ENCODE measurements around the gene OFD1.

OFD1 gene

GRCh38 chrX:13752646-13753045, 18.1 kb downstream of the OFD1 start:
- Histone ChIP-seq H2BK12ac (ENCODE audit: low read length) (no peak overlapping the region), H4K8ac (ENCODE audit: low read depth, low read length) (no peak overlapping the region), H2BK120ac (ENCODE audit: insufficient read depth, low read length, poor library complexity) (no peak overlapping the region), H3K4me3 (ENCODE audit: low read depth, low read length) (no peak overlapping the region), H2AK5ac (ENCODE audit: low read length) (no peak overlapping the region), H3K27ac (ENCODE audit: low read depth, low read length) (no peak overlapping the region), H3K27me3 (ENCODE audit: insufficient read depth, low read length) (no peaks in the 10 kb centered on the region), H3K4me2 (ENCODE audit: low read length) (no peak overlapping the region), H2BK5ac (ENCODE audit: low read depth, low read length, poor library complexity) (no peak overlapping the region), H3K9ac (ENCODE audit: low read length) (no peak overlapping the region), H3K4me1 (ENCODE audit: control insufficient read depth in 1 of 2, insufficient read depth in 2 of 2, low read length in 2 of 2) (no peaks in the 10 kb centered on the region), H3K9me3 (ENCODE audit: insufficient read depth, low read depth, low read length) (no peaks in the 10 kb centered on the region), H3K79me1 (ENCODE audit: low read length) (no peaks in the 10 kb centered on the region), H3K23ac (ENCODE audit: low read length) (no peak overlapping the region), H3K79me2 (ENCODE audit: control insufficient read depth, insufficient read depth, low read length, poor library complexity) (no peaks in the 10 kb centered on the region), H4K12ac (ENCODE audit: low read depth, low read length) (no peak overlapping the region), H4K91ac (ENCODE audit: low read depth, low read length) (no peak overlapping the region), H3K36me3 (ENCODE audit: control insufficient read depth in 1 of 2, insufficient read depth in 2 of 2, low read length in 2 of 2) (peaks cover 15 to 16% of the 10 kb centered on the region in 2 experiments), H2AFZ (ENCODE audit: insufficient read depth, low read length, poor library complexity) (no peak overlapping the region), H3K14ac (ENCODE audit: low read length) (no peak overlapping the region), H3K4ac (ENCODE audit: low read depth, low read length) (no peak overlapping the region), H3K18ac (ENCODE audit: low read length) (no peak overlapping the region)
- WGBS (ENCODE audit: extremely low coverage, insufficient coverage, insufficient read length), result no CpG with 5 or more reads among the region's 3 CpGs
- DNase-seq, result no peak

GRCh38 chrX:13754765-13755164, 20.2 kb downstream of the OFD1 start:
- Histone ChIP-seq H3K79me2 (ENCODE audit: control insufficient read depth, insufficient read depth, low read length, poor library complexity) (no peaks in the 10 kb centered on the region), H2BK120ac (ENCODE audit: insufficient read depth, low read length, poor library complexity) (no peak overlapping the region), H3K18ac (ENCODE audit: low read length) (no peak overlapping the region), H4K12ac (ENCODE audit: low read depth, low read length) (no peak overlapping the region), H3K4ac (ENCODE audit: low read depth, low read length) (no peak overlapping the region), H3K4me1 (ENCODE audit: control insufficient read depth in 1 of 2, insufficient read depth in 2 of 2, low read length in 2 of 2) (no peaks in the 10 kb centered on the region), H3K4me2 (ENCODE audit: low read length) (no peak overlapping the region), H3K36me3 (ENCODE audit: control insufficient read depth in 1 of 2, insufficient read depth in 2 of 2, low read length in 2 of 2) (peaks cover 14 to 15% of the 10 kb centered on the region in 2 experiments), H3K27ac (ENCODE audit: low read depth, low read length) (no peak overlapping the region), H3K14ac (ENCODE audit: low read length) (no peak overlapping the region), H3K79me1 (ENCODE audit: low read length) (no peaks in the 10 kb centered on the region), H4K8ac (ENCODE audit: low read depth, low read length) (no peak overlapping the region), H2BK5ac (ENCODE audit: low read depth, low read length, poor library complexity) (no peak overlapping the region), H2AFZ (ENCODE audit: insufficient read depth, low read length, poor library complexity) (no peak overlapping the region), H3K4me3 (ENCODE audit: low read depth, low read length) (no peak overlapping the region), H3K9me3 (ENCODE audit: insufficient read depth, low read depth, low read length) (no peaks in the 10 kb centered on the region), H2AK5ac (ENCODE audit: low read length) (no peak overlapping the region), H2BK12ac (ENCODE audit: low read length) (no peak overlapping the region), H3K9ac (ENCODE audit: low read length) (no peak overlapping the region), H3K23ac (ENCODE audit: low read length) (no peak overlapping the region), H4K91ac (ENCODE audit: low read depth, low read length) (no peak overlapping the region), H3K27me3 (ENCODE audit: insufficient read depth, low read length) (no peaks in the 10 kb centered on the region)
- no CpG with 5 or more reads among the region's 1 CpG for WGBS (ENCODE audit: extremely low coverage, insufficient coverage, insufficient read length)
- peak in 1 of 2 donors; percentile 7 for DNase-seq

GRCh38 chrX:13755254-13755653, 20.7 kb downstream of the OFD1 start:
- Histone ChIP-seq H3K36me3 (ENCODE audit: control insufficient read depth in 1 of 2, insufficient read depth in 2 of 2, low read length in 2 of 2) (peaks cover 14 to 18% of the 10 kb centered on the region in 2 experiments), H3K27ac (ENCODE audit: low read depth, low read length) (no peak overlapping the region), H3K18ac (ENCODE audit: low read length) (no peak overlapping the region), H2BK120ac (ENCODE audit: insufficient read depth, low read length, poor library complexity) (no peak overlapping the region), H2AK5ac (ENCODE audit: low read length) (no peak overlapping the region), H3K9me3 (ENCODE audit: insufficient read depth, low read depth, low read length) (no peaks in the 10 kb centered on the region), H3K9ac (ENCODE audit: low read length) (no peak overlapping the region), H3K79me1 (ENCODE audit: low read length) (no peaks in the 10 kb centered on the region), H3K4me1 (ENCODE audit: control insufficient read depth in 1 of 2, insufficient read depth in 2 of 2, low read length in 2 of 2) (no peaks in the 10 kb centered on the region), H3K4me2 (ENCODE audit: low read length) (no peak overlapping the region), H2BK12ac (ENCODE audit: low read length) (no peak overlapping the region), H4K12ac (ENCODE audit: low read depth, low read length) (no peak overlapping the region), H4K8ac (ENCODE audit: low read depth, low read length) (no peak overlapping the region), H2AFZ (ENCODE audit: insufficient read depth, low read length, poor library complexity) (no peak overlapping the region), H3K79me2 (ENCODE audit: control insufficient read depth, insufficient read depth, low read length, poor library complexity) (no peaks in the 10 kb centered on the region), H2BK5ac (ENCODE audit: low read depth, low read length, poor library complexity) (no peak overlapping the region), H3K23ac (ENCODE audit: low read length) (no peak overlapping the region), H3K14ac (ENCODE audit: low read length) (no peak overlapping the region), H4K91ac (ENCODE audit: low read depth, low read length) (no peak overlapping the region), H3K4ac (ENCODE audit: low read depth, low read length) (no peak overlapping the region), H3K27me3 (ENCODE audit: insufficient read depth, low read length) (no peaks in the 10 kb centered on the region), H3K4me3 (ENCODE audit: low read depth, low read length) (no peak overlapping the region)
- WGBS (ENCODE audit: extremely low coverage, insufficient coverage, insufficient read length), result no CpG with 5 or more reads among the region's 1 CpG
- DNase-seq, result no peak

DNA sequence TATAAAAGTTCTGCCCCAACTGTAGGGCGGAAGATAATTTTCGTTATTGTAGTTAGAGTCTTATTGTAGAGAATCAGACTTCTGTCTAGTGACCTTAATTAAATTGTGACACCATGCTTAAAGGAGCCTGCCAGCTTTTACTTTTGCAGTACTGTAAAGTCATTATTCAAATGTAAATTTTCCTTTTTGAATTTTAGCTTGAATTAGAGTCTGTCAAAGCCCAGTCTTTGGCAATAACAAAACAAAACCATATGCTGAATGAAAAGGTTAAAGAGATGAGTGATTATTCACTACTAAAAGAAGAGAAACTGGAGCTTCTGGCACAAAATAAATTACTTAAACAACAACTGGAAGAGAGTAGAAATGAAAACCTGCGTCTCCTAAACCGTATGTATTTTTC, 21.8 kb downstream of the OFD1 start:
- H3K4me1 ChIP-seq (ENCODE audit: control insufficient read depth in 1 of 2, insufficient read depth in 2 of 2, low read length in 2 of 2), result no peaks in the 10 kb centered on the region
- H3K27ac ChIP-seq (ENCODE audit: low read depth, low read length), result no peak overlapping the region
- H3K14ac ChIP-seq (ENCODE audit: low read length), result no peak overlapping the region
- no peak overlapping the region for H4K91ac ChIP-seq (ENCODE audit: low read depth, low read length)
- H2BK120ac ChIP-seq (ENCODE audit: insufficient read depth, low read length, poor library complexity), result no peak overlapping the region
- no peak overlapping the region for H2AK5ac ChIP-seq (ENCODE audit: low read length)
- H2BK5ac ChIP-seq (ENCODE audit: low read depth, low read length, poor library complexity), result no peak overlapping the region
- H3K18ac ChIP-seq (ENCODE audit: low read length), result no peak overlapping the region
- no peak for DNase-seq
- no peak overlapping the region for H3K9ac ChIP-seq (ENCODE audit: low read length)
- WGBS (ENCODE audit: extremely low coverage, insufficient coverage, insufficient read length), result no CpG with 5 or more reads among the region's 4 CpGs
- H3K23ac ChIP-seq (ENCODE audit: low read length), result no peak overlapping the region
- H3K9me3 ChIP-seq (ENCODE audit: insufficient read depth, low read depth, low read length), result no peaks in the 10 kb centered on the region
- H3K27me3 ChIP-seq (ENCODE audit: insufficient read depth, low read length), result no peaks in the 10 kb centered on the region
- no peaks in the 10 kb centered on the region for H3K79me1 ChIP-seq (ENCODE audit: low read length)
- no peak overlapping the region for H3K4me3 ChIP-seq (ENCODE audit: low read depth, low read length)
- no peak overlapping the region for H3K4ac ChIP-seq (ENCODE audit: low read depth, low read length)
- no peaks in the 10 kb centered on the region for H3K79me2 ChIP-seq (ENCODE audit: control insufficient read depth, insufficient read depth, low read length, poor library complexity)
- no peak overlapping the region for H4K12ac ChIP-seq (ENCODE audit: low read depth, low read length)
- H3K4me2 ChIP-seq (ENCODE audit: low read length), result no peak overlapping the region
- H2AFZ ChIP-seq (ENCODE audit: insufficient read depth, low read length, poor library complexity), result no peak overlapping the region
- H2BK12ac ChIP-seq (ENCODE audit: low read length), result no peak overlapping the region
- H4K8ac ChIP-seq (ENCODE audit: low read depth, low read length), result no peak overlapping the region
- H3K36me3 ChIP-seq (ENCODE audit: control insufficient read depth in 1 of 2, insufficient read depth in 2 of 2, low read length in 2 of 2), result peaks cover 19 to 25% of the 10 kb centered on the region in 2 experiments
